HG03378 (cell line): ENCODE data around the gene SENP5.

Experiments used
- ATAC-seq: cut with Tn5 transposase; IDR thresholded peaks from one replicate; pipeline ENCODE4 v1.9.1; 2021; ENCODE audit warnings: mild to moderate bottlenecking, moderate library complexity; ENCODE audit not compliant: unreplicated experiment

SENP5 gene

GRCh38 chr3:196967412-196968232 lies 99.9 kb downstream of the SENP5 start:
- ATAC-seq: no peak

GRCh38 chr3:196968233-196969133 lies 100.8 kb downstream of the SENP5 start, which contains the start of gene PIGZ:
Gene PIGZ (minus strand): TSS chr3:196968833. CDS start chr3:196952031, 16,802 bp downstream.
- ATAC-seq: no peak

- no peak for ATAC-seq
Observed at GRCh38 chr3:196969134-196969659, 101.5 kb downstream of the SENP5 start.

- ATAC-seq: no peak
Observed at GRCh38 chr3:196969660-196970546, 102.2 kb downstream of the SENP5 start.

- ATAC-seq: no peak
Observed at GRCh38 chr3:196970547-196971093, 102.9 kb downstream of the SENP5 start.

GRCh38 chr3:196971094-196971698 lies 103.5 kb downstream of the SENP5 start:
- ATAC-seq: no peak

- ATAC-seq: no peak
Observed at GRCh38 chr3:196974661-196975060, 106.9 kb downstream of the SENP5 start.

- ATAC-seq: no peak
Observed at GRCh38 chr3:196975349-196975748, 107.6 kb downstream of the SENP5 start.

GRCh38 chr3:196976941-196977340 lies 109.2 kb downstream of the SENP5 start:
- no peak for ATAC-seq

GRCh38 chr3:196979545-196979944 lies 111.8 kb downstream of the SENP5 start:
- no peak for ATAC-seq

- ATAC-seq: no peak
Observed at GRCh38 chr3:196981657-196982056, 113.9 kb downstream of the SENP5 start.

GRCh38 chr3:196983186-196983585 lies 115.5 kb downstream of the SENP5 start:
- ATAC-seq: no peak
